Raji (cell line): ENCODE data around the gene IL17B.

Experiments
- POLR2A ChIP-seq: IDR thresholded peaks from 2 replicates; pipeline ENCODE4 v1.6.1; 2011; ENCODE audit warnings: low read depth, low read length, control low read depth; ENCODE audit not compliant: insufficient read depth

IL17B gene

GRCh38 chr5:149337736-149338135 lies 41.4 kb downstream of the IL17B start:
- TF ChIP-seq POLR2A, result no peak

- no peak for TF ChIP-seq POLR2A
Observed at GRCh38 chr5:149333711-149334443, 45.2 kb downstream of the IL17B start.

- TF ChIP-seq POLR2A, result no peak
Observed at GRCh38 chr5:149328177-149328576, 50.9 kb downstream of the IL17B start.

GRCh38 chr5:149326611-149327010 lies 52.5 kb downstream of the IL17B start:
- no peak for TF ChIP-seq POLR2A

- no peak for TF ChIP-seq POLR2A
Observed at GRCh38 chr5:149325894-149326293, 53.2 kb downstream of the IL17B start.

GRCh38 chr5:149325166-149325735 lies 53.8 kb downstream of the IL17B start:
- no peak for TF ChIP-seq POLR2A

GRCh38 chr5:149324641-149325040 lies 54.5 kb downstream of the IL17B start:
- no peak for TF ChIP-seq POLR2A
